NCI-H748 (cell line): ENCODE measurements around the gene USH1C.

ENCODE experiments used
- DNase-seq: peaks from one replicate; lab custom pipeline; 2025; ENCODE audit not compliant: unreplicated experiment; lab: John Stamatoyannopoulos, UW

Gene USH1C

DNA sequence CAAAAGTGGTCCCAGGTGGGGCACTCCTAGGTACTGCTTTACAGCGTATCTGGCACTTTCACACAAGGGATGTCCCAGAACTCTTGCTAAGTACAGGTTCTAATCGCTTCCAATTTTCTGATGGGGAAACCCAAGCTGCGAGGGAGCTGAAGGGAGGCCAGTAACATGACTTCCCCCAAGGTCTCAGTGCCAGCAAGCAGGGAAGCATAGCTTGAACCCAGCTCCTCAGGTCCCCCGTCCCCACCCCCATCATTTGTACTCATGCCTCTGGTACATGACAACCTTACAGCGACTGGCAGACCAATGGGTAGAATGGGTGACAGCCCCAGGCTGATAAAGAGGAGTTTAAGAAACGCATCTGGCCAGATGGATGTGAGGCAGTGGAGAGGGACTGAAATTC, 66.9 kb downstream of the USH1C start:
- DNase-seq, result no peak

DNA sequence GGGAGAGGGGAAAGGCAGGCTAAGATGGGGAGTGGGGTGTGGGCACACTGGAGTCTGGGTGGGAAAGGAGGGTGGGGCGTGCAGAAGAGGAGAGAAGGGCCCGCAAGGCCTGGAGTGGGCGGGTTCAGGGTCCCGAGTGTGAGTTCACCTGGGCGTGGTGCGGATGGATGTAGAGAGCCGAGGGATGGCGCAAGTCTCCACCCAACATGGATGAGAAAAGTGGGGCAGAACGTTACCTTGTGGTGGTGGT, 67.2 kb downstream of the USH1C start:
- DNase-seq, result peak; percentile 72

DNA sequence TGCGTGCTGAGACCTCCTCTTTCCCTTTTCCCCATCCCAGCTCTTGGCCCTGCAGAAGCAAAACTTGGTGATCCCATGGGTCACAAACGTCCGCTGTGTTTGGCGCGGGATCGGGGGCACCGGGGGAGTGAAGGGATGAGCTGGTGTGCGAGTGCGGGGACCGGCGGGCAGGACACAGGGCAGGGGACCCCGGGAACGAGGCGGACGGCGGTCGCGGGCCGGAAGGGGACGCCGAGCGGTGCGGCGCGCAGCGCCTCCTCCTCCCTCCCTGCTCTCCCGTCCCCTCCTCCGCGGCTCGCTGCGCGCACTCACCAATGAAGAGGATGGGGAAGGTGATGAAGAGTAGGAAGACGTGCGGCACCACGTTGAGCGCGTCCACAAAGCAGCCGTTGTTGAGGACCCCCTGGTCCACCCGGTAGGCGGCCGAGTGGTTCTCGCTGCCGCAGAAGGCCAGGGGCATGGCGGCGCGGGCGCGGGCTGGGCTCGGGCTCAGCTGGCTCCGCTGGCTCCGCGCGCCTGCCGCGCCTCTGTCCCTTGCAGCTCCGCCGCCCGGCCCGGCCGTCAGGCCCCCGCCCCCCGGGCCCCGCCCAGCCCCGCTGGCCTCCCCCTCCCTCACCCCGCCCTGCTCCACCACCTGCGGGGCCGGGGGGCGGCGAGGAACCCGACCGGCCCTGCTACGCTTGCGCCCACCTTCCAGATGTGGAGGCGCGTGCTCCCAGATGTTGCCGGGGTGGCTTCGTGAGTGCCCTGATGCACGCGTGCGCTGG, 67.7 kb downstream of the USH1C start, which contains the start of gene ABCC8:
Gene ABCC8 (minus strand): TSS at position 529 of the 767 bp plus-strand sequence. CDS start 69 bp downstream, at position 460.
- peak; percentile 72 for DNase-seq

DNA sequence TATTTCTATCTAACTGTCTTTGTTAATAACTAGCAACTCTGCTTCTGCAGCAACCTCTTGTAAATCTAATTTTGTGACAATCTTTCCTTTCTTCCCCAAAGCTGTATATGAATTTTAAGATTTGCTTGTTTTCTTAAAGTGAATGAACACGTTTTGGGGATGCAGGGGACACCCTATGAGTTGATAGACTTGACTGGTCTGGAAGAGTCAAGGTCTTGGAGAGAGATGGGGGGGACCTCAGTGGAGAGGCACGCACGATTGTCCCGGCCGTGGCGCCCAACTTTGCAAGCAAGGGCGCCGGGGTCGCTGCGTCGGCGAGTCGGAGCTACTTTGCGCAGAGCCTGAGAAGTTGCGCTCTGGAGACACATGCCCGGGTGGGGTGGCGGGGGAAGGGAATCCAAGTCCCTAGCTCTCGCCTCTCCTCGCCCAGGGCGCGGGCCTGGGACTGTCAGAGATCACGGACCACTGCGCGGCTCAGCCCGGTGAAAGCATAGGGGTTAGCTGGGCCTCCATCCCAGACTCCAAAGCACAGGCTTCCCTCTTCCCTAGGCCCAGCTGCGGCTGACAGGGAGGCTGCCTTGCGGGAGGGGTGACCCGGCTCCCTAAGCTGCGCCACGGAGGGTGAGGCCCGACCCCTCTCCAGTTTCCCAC, 68.4 kb downstream of the USH1C start:
- DNase-seq, result peak; percentile 49

DNA sequence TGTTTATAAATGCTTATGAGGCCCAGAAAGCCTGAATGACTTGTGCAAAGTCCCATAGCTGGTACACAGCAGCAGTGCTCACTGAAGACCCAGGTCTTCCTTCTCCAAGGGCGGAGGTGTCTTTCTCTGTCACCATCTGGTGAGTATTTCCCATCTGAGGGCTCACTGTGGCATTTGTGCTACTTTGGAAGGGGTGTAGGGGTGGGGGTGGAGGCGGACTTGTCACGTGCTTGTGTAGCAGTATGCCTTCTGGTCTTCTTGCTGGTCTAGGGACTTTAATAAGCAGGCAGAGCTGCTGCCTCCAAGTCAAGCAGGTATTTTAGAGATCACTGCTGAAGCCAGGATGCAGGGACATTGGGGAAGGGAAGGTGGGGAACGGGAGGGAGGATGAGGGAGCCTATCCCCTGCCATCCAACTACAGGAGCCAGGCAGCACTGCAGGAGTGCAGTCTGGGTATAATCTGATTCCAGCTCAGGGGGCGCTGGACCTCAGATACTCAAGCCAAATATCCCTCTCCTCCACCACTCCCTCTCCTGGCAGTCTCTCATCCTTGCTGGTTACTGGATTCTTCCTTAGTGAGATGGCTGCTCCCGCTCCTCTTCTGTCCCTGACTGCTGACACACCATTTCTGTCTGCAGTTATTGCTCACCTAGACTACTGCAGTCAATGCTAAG, 71.0 kb downstream of the USH1C start:
- DNase-seq, result peak; percentile 22

DNA sequence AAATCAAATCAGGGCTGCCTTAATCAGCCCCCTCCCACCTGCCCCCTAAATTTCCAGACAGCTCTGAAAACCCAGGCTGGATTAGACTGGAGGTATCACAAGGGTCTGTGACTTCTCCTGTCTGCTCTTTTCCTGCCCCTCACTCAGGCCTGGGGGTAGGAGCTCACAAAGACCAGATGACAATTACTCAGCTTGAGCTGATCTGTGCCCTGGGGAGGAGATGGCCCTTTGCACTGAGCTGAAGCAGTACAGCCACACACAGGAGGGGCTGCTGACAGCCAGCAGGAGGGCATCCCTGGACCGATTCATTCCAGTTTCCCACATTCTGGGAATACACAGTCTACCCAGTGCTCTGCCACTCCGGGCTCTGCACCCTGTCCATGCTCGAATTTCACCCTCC, 71.7 kb downstream of the USH1C start:
- DNase-seq, result no peak

DNA sequence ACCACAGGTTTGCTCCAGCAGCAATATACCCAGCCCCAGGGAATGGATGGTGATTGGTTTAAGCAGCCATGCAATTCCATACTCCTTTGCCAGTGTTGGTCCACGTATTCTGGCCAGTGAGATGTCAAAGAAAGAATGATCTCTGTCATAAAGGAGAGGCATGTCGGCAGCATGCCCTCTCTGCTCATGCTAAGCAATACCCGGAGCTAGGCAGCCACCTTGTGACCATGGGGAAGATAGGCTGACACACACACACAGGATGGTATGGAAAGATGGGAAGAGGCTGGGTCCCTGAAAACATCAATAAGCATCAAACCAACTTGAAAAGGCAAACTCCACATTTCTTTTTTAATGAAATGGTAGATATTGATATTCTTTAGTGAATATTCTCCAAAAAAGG, 72.7 kb downstream of the USH1C start:
- DNase-seq, result no peak

DNA sequence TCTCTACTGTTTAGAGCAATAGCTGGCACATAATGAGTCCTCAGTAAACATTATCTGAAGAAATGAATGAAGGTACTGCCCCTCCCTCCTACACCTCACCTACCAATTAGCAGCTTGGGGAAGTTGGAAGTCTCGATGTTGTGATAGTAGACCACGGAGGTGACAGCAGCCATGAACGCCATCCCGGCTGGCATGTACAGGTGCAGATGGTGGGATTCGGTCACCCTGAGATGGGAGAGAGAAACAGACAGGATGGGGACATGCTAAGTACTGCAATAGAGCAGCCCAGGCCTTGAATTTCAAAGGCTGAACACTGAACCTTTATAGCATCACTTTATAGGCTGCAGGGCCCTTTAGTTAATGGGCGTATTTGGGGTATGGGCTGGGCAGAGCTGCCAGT, 74.2 kb downstream of the USH1C start:
- DNase-seq, result no peak

DNA sequence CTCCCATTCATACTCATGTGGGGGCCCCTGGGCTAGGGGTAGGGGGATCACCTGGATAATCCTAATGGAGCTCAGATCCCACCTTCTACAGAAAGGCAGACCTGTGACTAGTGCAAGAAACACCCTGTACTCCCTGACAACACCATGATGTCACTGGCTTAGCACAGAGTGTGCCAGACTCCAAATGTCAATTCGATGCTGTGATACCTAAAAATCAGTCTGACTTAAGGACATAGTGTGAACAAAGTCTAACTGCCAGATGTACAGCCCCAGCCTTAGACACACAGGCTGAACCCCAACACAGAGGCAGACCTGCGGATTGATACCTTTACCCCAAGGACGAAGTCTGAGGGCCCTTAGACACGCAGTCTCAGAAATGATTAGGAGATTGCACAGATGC, 76.1 kb downstream of the USH1C start:
- DNase-seq, result no peak

DNA sequence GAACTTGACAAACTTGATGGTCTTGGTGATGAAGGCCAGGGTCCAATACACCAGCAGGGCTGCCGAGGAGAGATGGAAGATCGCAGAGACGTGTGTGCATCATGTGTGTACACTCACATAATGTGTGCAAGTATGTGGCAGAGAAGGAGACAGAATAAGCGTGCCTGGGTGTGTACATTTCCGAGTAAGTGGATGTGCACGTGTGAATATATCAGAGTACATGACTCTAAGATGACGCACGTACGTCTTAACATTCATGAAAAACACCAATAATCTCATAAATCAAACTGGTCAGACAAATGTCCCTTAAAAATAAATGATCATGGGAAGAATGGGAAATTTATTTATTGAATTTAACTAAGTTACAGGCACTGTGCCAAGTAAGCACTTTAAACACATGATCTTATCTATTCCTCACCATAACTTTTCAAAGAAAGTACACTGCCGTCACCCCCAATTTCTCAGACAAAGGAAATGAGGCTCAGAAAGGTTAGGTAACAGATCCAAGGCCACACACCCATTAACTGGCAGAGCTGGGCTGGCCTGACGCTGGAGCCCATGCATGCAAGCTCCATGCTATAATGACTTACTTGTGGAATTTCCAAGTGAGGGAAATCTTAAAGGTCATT, 80.6 kb downstream of the USH1C start:
- DNase-seq, result no peak

DNA sequence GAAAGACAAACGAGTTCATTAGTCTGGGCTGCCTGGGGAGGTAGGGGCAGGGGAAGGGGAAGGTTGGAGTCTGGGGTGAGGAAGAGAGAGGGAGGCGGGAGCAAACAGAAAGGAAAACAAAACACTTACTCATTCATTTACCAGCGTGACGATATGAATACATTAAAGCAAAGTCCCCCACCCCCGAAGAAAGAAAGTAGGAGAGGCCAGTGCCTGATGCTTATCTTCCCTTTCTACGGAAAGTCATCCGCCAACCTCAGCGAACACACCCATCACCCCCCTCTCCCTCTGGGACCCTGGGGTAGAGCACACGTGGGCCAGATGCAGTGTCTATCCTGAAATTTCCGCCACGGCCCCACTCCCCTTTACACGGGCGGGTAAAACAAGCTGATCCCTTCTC, 81.3 kb downstream of the USH1C start:
- peak; percentile 16 for DNase-seq

DNA sequence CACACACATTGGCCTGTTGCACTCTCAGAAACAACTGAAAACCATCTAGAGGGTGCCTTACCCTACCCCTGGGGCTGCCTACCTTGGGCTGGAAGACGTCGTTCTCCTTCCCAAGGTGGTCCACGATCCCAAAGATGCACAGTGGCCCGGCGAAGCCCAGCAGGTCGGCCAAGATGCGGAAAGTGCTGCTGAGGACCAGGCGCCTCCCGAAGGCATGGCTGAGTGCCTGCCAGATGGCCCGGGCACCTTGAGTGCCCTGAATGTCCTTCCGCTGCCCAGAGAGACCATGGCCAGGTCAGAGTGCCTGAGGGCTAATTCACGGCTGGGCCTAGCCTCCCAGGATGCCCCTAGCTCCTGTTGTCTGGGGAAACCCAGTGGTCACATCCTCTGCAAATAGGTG, 83.8 kb downstream of the USH1C start:
- DNase-seq, result no peak

DNA sequence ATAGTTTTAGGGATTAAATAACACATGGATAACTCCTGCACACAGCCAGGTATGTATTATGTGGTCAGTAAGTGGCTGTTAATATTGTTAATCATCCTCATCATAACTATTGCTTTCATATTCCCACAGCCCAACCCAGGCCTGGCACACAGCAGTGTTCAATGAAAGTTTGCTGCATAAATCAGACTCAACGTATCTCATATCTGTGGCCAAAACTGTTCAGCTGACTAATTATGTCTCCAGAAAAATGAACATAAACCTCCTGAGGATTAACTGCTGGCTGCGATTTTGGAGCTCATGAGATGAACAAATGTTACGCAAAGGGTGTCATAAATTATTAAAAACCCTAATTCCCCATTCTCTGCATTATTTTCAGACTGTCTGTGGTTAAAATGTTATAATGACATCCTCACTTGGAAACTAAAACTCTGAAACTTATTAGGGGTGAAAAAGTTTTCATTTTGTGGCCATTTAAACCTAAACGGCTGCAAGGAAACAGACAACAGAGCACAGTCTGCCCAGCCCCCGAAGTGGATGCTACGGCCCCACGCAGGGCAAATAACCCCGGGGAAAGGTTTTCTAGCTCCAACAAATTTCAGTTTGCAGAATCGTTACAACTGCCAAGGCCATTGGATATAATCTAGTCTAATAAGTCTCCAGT, 84.8 kb downstream of the USH1C start:
- no peak for DNase-seq

DNA sequence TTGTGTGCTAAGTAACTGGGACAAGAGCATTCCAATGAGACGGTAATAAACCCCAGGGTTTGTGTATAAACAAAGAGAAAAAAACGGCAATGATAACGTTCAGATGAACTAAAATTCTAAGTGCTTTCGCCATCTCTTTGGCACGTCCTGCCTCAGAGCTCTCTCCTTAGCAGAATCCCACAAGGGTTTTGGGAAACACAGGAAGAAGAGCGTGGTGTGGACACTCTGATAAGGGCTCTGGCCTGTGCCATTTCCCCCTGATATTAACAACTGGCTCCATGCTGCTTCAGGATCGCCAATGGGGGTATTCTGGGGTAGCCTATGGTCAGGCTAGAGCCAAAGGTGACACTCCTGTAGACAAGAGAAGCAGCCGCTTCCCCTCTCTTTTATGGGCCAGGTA, 85.9 kb downstream of the USH1C start:
- DNase-seq, result no peak

DNA sequence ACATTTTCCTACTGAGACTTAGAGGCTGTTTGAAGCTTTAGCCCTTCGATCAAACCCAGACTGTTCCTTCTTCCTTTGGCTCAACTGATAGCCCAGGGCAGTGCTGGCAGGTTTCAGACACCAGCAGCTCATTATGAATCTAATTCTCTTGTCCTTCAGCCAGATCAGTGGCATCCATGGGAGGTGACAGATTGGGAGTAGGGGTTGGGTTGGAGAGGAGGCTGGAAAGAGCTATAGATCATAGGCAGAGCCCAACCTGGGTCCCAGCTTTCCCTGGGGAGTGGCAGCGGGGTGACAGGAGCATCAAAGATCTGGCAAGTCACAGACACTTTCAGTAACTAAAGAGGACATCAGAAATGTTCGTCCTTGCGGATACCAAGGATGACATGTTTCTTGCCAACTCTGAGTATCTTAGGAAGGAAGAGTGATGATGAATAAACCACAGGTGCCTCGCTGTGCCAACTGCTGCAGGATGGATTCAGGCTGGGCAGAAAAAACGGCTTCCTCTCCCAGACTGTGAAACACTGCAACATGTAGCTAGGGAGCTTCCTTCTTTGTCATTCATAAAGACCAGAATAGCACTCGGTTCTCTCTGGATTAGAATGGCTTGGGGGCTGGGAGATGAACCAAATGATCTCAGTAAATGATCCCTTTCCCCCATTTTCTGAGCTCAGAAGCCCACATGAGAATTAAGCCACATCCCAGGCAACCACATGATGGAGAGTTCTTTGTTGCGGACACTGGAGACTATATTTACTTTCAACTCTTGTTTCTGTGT, 86.6 kb downstream of the USH1C start:
- no peak for DNase-seq

DNA sequence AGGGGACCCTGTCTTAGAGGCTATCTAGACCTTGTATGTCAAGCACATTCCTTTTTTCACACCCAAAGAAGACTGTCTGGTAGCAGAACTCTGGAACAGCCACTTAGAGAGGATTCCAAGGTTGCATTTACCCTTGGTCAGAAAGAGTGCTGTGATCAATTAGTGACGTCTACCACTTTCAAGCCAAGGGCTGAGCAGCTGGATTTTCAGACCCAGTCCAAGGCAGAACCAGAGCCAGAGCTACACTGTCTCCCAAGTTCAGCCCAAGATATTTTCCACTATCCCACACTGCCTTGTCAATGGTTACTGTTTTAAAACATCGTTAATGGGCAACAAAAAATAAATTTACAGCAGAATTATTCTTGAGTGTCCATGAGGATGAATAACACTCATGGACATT, 91.5 kb downstream of the USH1C start:
- no peak for DNase-seq

DNA sequence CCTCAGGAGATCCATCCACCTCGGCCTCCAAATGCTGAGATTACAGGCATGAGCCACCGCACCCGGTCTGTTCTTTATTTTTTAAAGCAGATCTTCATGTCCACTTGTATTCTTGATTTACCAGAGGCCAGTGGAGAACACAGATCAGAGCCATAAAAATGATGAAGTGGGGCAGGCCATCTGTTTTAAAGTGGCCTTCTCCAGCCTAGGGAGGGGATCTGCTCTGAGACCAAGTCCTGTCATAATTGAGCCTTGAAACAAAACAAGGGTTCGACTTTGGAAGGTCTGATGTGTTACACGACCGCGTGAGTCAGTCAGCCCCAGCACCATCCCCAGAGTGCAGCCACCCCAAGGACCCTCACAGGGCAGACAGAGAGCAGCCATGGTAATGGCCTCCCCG, 95.1 kb downstream of the USH1C start:
- DNase-seq, result no peak

DNA sequence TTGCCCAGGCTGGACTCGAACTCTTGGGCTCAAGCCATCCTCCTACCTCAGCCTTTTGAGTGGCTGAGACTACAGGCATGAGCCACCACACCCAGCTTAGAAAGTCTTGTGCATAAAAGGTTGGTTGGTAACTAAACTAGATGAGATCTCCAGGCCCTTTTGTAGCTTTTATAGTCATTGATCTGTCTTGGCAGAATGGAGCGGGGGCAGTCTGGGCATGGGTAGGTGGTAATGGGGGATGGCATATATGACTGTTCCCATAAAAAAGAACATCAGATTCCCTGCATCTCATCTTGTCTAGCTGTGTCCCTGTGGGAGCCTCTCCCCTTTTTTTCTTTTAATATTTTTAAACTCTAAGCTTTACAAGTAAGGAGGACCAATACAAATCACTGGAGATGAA, 97.7 kb downstream of the USH1C start:
- DNase-seq, result no peak

DNA sequence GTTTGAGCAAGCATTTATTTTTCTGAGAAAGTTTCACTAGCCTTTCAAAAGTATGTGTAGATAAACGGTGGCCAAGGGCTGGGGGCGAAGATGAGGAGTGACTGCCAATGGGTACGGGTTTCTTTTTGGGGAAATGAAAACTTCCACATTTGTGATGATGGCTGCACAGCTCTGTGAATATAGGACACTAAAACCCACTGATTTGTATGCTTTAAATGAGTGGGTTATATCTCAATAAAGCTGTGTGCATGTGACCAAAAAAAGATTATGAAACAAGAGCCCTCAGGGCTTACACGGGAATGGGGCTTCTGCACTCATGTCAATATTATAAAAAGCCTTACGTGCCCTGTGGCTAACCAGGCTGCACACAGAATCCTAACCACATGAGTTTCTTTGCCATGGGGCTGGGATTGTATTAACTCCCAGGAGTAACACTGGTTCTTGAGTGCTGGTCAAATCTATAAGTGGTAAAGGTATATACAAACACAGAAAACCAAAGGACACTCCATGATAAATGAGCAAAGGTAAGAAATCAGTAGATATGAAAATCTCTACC, 98.9 kb downstream of the USH1C start:
- DNase-seq, result no peak

DNA sequence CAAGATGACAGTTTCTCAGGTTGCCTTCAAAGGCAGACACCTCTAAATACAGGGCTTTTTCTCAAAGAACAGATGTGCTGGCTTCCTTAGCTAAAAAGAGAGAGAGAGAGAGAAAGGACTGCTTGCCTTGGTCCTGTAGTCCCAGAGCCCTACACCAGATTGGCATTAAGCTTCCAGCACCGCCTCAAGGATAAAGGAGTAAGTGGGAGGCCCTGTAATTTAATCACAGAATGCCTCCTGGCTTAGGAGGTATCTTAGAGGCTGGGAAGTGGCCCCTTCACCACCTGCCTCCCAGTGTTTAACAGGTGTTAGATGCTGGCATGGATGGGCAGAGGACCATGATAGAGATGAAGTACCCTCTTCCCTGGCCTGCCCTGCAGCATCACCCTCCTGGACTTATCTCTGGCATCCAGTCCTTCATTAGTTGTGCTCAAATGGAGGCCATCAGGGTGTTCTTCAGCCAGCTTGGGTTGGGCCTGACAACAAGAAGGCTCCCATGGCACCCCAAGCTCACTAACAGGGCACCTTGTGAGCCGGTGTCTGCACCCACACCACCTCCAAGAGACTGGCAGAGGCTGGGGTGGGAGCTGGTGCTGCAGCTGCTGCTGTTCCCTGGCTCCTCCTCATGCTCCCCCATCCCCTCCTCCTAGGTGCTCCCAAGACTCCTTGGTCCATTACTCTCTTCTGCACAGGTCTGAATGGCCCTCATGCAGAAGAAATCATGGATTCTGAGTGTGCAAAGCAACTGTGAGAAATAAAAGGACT, 100.1 kb downstream of the USH1C start:
- DNase-seq, result no peak
